ENCODE measurements around the gene MAPK10. TPM values are rescaled to one million over a fixed set of nuclear protein-coding genes. Genes with fewer than 3 reads are reported as not detected.

The MAPK10 gene
- polyA plus RNA-seq, 2 donors: 1.4 to 1.5 TPM

DNA sequence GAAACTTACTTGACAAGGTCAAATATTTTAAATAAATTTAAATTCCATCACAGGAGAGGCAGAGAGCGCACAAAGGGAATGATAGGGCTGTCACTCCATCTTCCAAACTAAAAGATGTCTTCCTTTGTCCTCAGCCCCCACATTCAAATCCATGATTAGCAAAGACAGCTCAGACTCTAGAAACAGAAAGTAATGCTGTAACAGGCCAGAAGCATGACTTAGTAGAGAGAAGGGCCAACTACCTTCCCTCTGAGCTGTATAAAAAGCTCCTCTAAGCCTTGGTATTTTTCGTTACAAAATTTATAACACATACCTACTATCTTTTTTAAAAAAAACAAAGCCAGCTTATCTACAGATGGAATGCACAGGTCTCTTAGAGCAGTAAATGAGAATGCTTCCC is 207.4 kb downstream of the MAPK10 start:
- Histone ChIP-seq H3K9me3 (ENCODE audit: control insufficient read depth in 2 of 2, insufficient read depth in 1 of 2, low read depth in 1 of 2, low read length in 1 of 2) (no peaks in the 10 kb centered on the region), H3K4me3 (ENCODE audit: low read depth in 1 of 2, low read length in 2 of 2) (no peak overlapping the region), H3K27me3 (ENCODE audit: control insufficient read depth in 1 of 2, insufficient read depth in 2 of 2, low read length in 2 of 2) (no peaks in the 10 kb centered on the region), H3K4me1 (ENCODE audit: control insufficient read depth in 2 of 2, insufficient read depth in 2 of 2, low read length in 1 of 2) (no peaks in the 10 kb centered on the region), H3K27ac (ENCODE audit: low read depth in 2 of 2, low read length in 1 of 2) (no peak overlapping the region), H3K36me3 (ENCODE audit: control insufficient read depth in 2 of 2, insufficient read depth in 2 of 2, low read length in 1 of 2) (no peaks in the 10 kb centered on the region)
- WGBS, 2 donors: 73 to 80% methylated on average over 2 of the region's 2 CpGs

- Histone ChIP-seq H3K4me1 (ENCODE audit: control insufficient read depth in 2 of 2, insufficient read depth in 2 of 2, low read length in 1 of 2) (no peaks in the 10 kb centered on the region), H3K27ac (ENCODE audit: low read depth in 2 of 2, low read length in 1 of 2) (no peak overlapping the region), H3K27me3 (ENCODE audit: control insufficient read depth in 1 of 2, insufficient read depth in 2 of 2, low read length in 2 of 2) (no peaks in the 10 kb centered on the region), H3K4me3 (ENCODE audit: low read depth in 1 of 2, low read length in 2 of 2) (no peak overlapping the region), H3K9me3 (ENCODE audit: control insufficient read depth in 2 of 2, insufficient read depth in 1 of 2, low read depth in 1 of 2, low read length in 1 of 2) (no peaks in the 10 kb centered on the region), H3K36me3 (ENCODE audit: control insufficient read depth in 2 of 2, insufficient read depth in 2 of 2, low read length in 1 of 2) (no peaks in the 10 kb centered on the region)
- WGBS, 2 donors: 86 to 92% methylated on average over 3 of the region's 3 CpGs
These were observed 208.7 kb downstream of the MAPK10 start for GRCh38 chr4:86151196-86151595.

DNA sequence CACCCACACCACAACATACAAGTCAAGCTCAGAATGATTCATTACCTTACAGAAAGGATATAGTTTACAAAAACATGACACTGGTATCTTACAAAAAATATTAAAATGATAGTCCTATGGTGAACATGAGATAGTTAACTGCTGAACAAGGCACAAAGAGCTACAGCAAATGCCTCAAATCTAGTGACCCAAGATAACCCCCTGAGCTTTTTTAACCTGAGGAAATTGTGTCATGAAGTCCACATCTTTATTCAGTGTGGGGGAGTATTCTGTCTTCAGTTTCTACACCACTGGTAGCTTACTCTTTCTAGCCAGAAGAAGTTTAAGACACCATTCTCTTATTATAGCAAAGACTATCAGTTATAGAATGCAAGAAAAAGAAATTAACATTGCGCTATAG is 218.7 kb downstream of the MAPK10 start:
- H3K4me1 ChIP-seq (ENCODE audit: control insufficient read depth in 2 of 2, insufficient read depth in 2 of 2, low read length in 1 of 2): no peaks in the 10 kb centered on the region
- no peak overlapping the region for H3K27ac ChIP-seq (ENCODE audit: low read depth in 2 of 2, low read length in 1 of 2)
- WGBS, 2 donors: 96 to 100% methylated on average over 1 of the region's 1 CpG
- no peaks in the 10 kb centered on the region for H3K27me3 ChIP-seq (ENCODE audit: control insufficient read depth in 1 of 2, insufficient read depth in 2 of 2, low read length in 2 of 2)
- H3K36me3 ChIP-seq (ENCODE audit: control insufficient read depth in 2 of 2, insufficient read depth in 2 of 2, low read length in 1 of 2): no peaks in the 10 kb centered on the region
- H3K9me3 ChIP-seq (ENCODE audit: control insufficient read depth in 2 of 2, insufficient read depth in 1 of 2, low read depth in 1 of 2, low read length in 1 of 2): no peaks in the 10 kb centered on the region
- no peak overlapping the region for H3K4me3 ChIP-seq (ENCODE audit: low read depth in 1 of 2, low read length in 2 of 2)

DNA sequence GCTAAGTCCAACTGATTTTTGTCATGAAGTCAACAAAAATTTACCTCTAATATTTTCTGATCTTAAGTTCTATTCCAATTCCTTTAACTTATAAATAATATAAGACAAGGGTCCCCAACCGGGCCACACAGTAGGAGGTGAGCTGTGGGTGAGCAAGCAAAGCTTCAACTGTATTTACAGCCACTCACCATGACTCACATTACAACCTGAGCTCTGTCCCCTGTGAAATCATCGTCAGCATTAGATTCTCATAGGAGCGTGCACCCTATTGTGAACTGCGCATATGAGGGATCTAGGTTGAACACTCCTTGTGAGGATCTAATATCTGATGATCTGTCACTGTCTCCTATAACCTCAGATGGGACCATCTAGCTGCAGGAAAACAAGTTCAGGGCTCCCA is 227.4 kb downstream of the MAPK10 start:
- no peaks in the 10 kb centered on the region for H3K9me3 ChIP-seq (ENCODE audit: control insufficient read depth in 2 of 2, insufficient read depth in 1 of 2, low read depth in 1 of 2, low read length in 1 of 2)
- no peak overlapping the region for H3K27ac ChIP-seq (ENCODE audit: low read depth in 2 of 2, low read length in 1 of 2)
- H3K4me1 ChIP-seq (ENCODE audit: control insufficient read depth in 2 of 2, insufficient read depth in 2 of 2, low read length in 1 of 2): no peaks in the 10 kb centered on the region
- H3K27me3 ChIP-seq (ENCODE audit: control insufficient read depth in 1 of 2, insufficient read depth in 2 of 2, low read length in 2 of 2): no peaks in the 10 kb centered on the region
- no peak overlapping the region for H3K4me3 ChIP-seq (ENCODE audit: low read depth in 1 of 2, low read length in 2 of 2)
- 93 to 94% methylated on average over 4 of the region's 4 CpGs for WGBS, 2 donors
- no peaks in the 10 kb centered on the region for H3K36me3 ChIP-seq (ENCODE audit: control insufficient read depth in 2 of 2, insufficient read depth in 2 of 2, low read length in 1 of 2)

DNA sequence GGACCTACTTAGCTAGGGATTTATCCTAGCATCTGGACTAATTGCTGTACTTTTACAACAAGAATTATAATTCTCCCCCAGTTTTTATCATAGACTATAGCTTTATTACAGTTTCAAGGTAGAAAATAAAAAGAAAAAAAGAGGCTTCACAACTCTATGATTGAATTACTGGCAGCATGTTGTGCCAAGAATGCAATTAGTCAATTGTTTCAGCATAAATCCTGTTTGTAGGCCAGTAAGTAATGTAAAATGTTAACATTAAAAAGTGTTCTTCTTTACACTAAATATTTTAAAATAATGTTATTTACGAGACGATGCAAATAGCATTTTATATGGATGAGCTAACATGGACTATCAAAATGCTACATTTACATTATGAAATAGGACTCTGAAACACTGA is 228.4 kb downstream of the MAPK10 start:
- WGBS, 2 donors: 80 to 88% methylated on average over 2 of the region's 2 CpGs
- H3K27ac ChIP-seq (ENCODE audit: low read depth in 2 of 2, low read length in 1 of 2): no peak overlapping the region
- H3K36me3 ChIP-seq (ENCODE audit: control insufficient read depth in 2 of 2, insufficient read depth in 2 of 2, low read length in 1 of 2): no peaks in the 10 kb centered on the region
- H3K9me3 ChIP-seq (ENCODE audit: control insufficient read depth in 2 of 2, insufficient read depth in 1 of 2, low read depth in 1 of 2, low read length in 1 of 2): no peaks in the 10 kb centered on the region
- H3K4me1 ChIP-seq (ENCODE audit: control insufficient read depth in 2 of 2, insufficient read depth in 2 of 2, low read length in 1 of 2): no peaks in the 10 kb centered on the region
- H3K27me3 ChIP-seq (ENCODE audit: control insufficient read depth in 1 of 2, insufficient read depth in 2 of 2, low read length in 2 of 2): no peaks in the 10 kb centered on the region
- no peak overlapping the region for H3K4me3 ChIP-seq (ENCODE audit: low read depth in 1 of 2, low read length in 2 of 2)

- Histone ChIP-seq H3K4me1 (ENCODE audit: control insufficient read depth in 2 of 2, insufficient read depth in 2 of 2, low read length in 1 of 2) (no peaks in the 10 kb centered on the region), H3K4me3 (ENCODE audit: low read depth in 1 of 2, low read length in 2 of 2) (no peak overlapping the region), H3K9me3 (ENCODE audit: control insufficient read depth in 2 of 2, insufficient read depth in 1 of 2, low read depth in 1 of 2, low read length in 1 of 2) (no peaks in the 10 kb centered on the region), H3K36me3 (ENCODE audit: control insufficient read depth in 2 of 2, insufficient read depth in 2 of 2, low read length in 1 of 2) (no peaks in the 10 kb centered on the region), H3K27me3 (ENCODE audit: control insufficient read depth in 1 of 2, insufficient read depth in 2 of 2, low read length in 2 of 2) (no peaks in the 10 kb centered on the region), H3K27ac (ENCODE audit: low read depth in 2 of 2, low read length in 1 of 2) (no peak overlapping the region)
- WGBS, 2 donors: 88 to 96% methylated on average over 2 of the region's 2 CpGs
These were observed 229.5 kb downstream of the MAPK10 start for GRCh38 chr4:86130160-86130933.

DNA sequence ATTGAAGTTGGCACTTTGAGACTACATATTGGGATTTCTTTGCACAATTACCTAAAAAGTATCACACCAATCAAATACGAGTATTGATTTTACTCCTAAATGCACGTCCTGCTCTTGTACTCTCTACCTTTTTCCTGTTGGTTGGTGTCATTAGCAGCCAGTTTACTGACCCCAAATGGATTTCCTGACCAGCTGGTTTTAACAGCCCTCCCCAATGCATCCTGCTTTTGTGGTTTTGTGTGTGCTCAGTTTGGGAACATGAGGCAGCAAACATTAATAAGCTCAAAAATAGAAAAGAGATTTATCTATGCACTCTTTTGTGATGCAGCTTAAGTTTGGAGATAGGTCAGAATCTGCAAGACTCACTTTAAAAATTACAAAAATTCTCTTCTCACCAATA is 230.3 kb downstream of the MAPK10 start:
- 59 to 74% methylated on average over 2 of the region's 2 CpGs for WGBS, 2 donors
- Histone ChIP-seq H3K27ac (ENCODE audit: low read depth in 2 of 2, low read length in 1 of 2) (no peak overlapping the region), H3K27me3 (ENCODE audit: control insufficient read depth in 1 of 2, insufficient read depth in 2 of 2, low read length in 2 of 2) (no peaks in the 10 kb centered on the region), H3K36me3 (ENCODE audit: control insufficient read depth in 2 of 2, insufficient read depth in 2 of 2, low read length in 1 of 2) (no peaks in the 10 kb centered on the region), H3K9me3 (ENCODE audit: control insufficient read depth in 2 of 2, insufficient read depth in 1 of 2, low read depth in 1 of 2, low read length in 1 of 2) (no peaks in the 10 kb centered on the region), H3K4me3 (ENCODE audit: low read depth in 1 of 2, low read length in 2 of 2) (no peak overlapping the region), H3K4me1 (ENCODE audit: control insufficient read depth in 2 of 2, insufficient read depth in 2 of 2, low read length in 1 of 2) (no peaks in the 10 kb centered on the region)

- Histone ChIP-seq H3K4me3 (ENCODE audit: low read depth in 1 of 2, low read length in 2 of 2) (no peak overlapping the region), H3K27ac (ENCODE audit: low read depth in 2 of 2, low read length in 1 of 2) (no peak overlapping the region), H3K36me3 (ENCODE audit: control insufficient read depth in 2 of 2, insufficient read depth in 2 of 2, low read length in 1 of 2) (no peaks in the 10 kb centered on the region), H3K4me1 (ENCODE audit: control insufficient read depth in 2 of 2, insufficient read depth in 2 of 2, low read length in 1 of 2) (no peaks in the 10 kb centered on the region), H3K27me3 (ENCODE audit: control insufficient read depth in 1 of 2, insufficient read depth in 2 of 2, low read length in 2 of 2) (no peaks in the 10 kb centered on the region), H3K9me3 (ENCODE audit: control insufficient read depth in 2 of 2, insufficient read depth in 1 of 2, low read depth in 1 of 2, low read length in 1 of 2) (no peaks in the 10 kb centered on the region)
These were observed 237.4 kb downstream of the MAPK10 start for GRCh38 chr4:86122404-86122803.

DNA sequence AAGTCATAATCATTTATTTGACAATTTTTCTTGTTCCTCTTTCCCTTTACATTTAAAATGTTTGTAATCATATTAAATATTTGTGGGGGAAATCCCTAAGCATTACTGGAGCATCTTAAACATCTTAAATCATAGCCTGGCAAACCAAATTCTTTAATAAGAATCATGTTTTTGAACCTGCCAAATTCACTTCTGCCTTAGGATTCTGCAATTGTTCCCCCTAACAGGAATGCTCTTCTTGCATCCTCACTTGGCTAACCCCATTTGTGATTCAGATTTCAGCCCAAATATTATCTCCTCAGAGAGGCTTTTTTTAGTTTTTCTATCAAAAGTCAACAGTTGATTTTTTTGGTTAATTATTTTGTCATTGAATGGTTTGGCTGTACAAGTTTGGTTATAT is 241.1 kb downstream of the MAPK10 start:
- Histone ChIP-seq H3K9me3 (ENCODE audit: control insufficient read depth in 2 of 2, insufficient read depth in 1 of 2, low read depth in 1 of 2, low read length in 1 of 2) (no peaks in the 10 kb centered on the region), H3K36me3 (ENCODE audit: control insufficient read depth in 2 of 2, insufficient read depth in 2 of 2, low read length in 1 of 2) (no peaks in the 10 kb centered on the region), H3K4me3 (ENCODE audit: low read depth in 1 of 2, low read length in 2 of 2) (no peak overlapping the region), H3K4me1 (ENCODE audit: control insufficient read depth in 2 of 2, insufficient read depth in 2 of 2, low read length in 1 of 2) (no peaks in the 10 kb centered on the region), H3K27ac (ENCODE audit: low read depth in 2 of 2, low read length in 1 of 2) (no peak overlapping the region), H3K27me3 (ENCODE audit: control insufficient read depth in 1 of 2, insufficient read depth in 2 of 2, low read length in 2 of 2) (no peaks in the 10 kb centered on the region)

- 24 to 37% methylated on average over 2 of the region's 2 CpGs for WGBS, 2 donors
- Histone ChIP-seq H3K9me3 (ENCODE audit: control insufficient read depth in 2 of 2, insufficient read depth in 1 of 2, low read depth in 1 of 2, low read length in 1 of 2) (no peaks in the 10 kb centered on the region), H3K36me3 (ENCODE audit: control insufficient read depth in 2 of 2, insufficient read depth in 2 of 2, low read length in 1 of 2) (no peaks in the 10 kb centered on the region), H3K4me3 (ENCODE audit: low read depth in 1 of 2, low read length in 2 of 2) (no peak overlapping the region), H3K27me3 (ENCODE audit: control insufficient read depth in 1 of 2, insufficient read depth in 2 of 2, low read length in 2 of 2) (no peaks in the 10 kb centered on the region), H3K4me1 (ENCODE audit: control insufficient read depth in 2 of 2, insufficient read depth in 2 of 2, low read length in 1 of 2) (no peaks in the 10 kb centered on the region), H3K27ac (ENCODE audit: low read depth in 2 of 2, low read length in 1 of 2) (no peak overlapping the region)
These were observed 242.0 kb downstream of the MAPK10 start for GRCh38 chr4:86117705-86118302.
